Measurements from ENCODE around the gene ATXN1.

ATXN1 gene

GRCh38 chr6:16782278-16782677 is 21.0 kb upstream of the ATXN1 start:
- no peak for DNase-seq

- no peak for DNase-seq
Observed at GRCh38 chr6:16781348-16782169, 20.3 kb upstream of the ATXN1 start.

- no peak for DNase-seq
Observed at GRCh38 chr6:16778521-16778920, 17.3 kb upstream of the ATXN1 start.

GRCh38 chr6:16777794-16778193 is 16.5 kb upstream of the ATXN1 start:
- no peak for DNase-seq

- DNase-seq: no peak
Observed at GRCh38 chr6:16776394-16777017, 15.2 kb upstream of the ATXN1 start.

- no peak for DNase-seq
Observed at GRCh38 chr6:16774437-16774836, 13.2 kb upstream of the ATXN1 start.

- no peak for DNase-seq
Observed at GRCh38 chr6:16773362-16773761, 12.1 kb upstream of the ATXN1 start.

GRCh38 chr6:16770701-16771569 is 9.7 kb upstream of the ATXN1 start:
- peak; percentile 6 for DNase-seq

- DNase-seq: no peak
Observed at GRCh38 chr6:16769986-16770376, 8.7 kb upstream of the ATXN1 start.

GRCh38 chr6:16769131-16769985 is 8.1 kb upstream of the ATXN1 start:
- DNase-seq: no peak

GRCh38 chr6:16768477-16768830 is 7.2 kb upstream of the ATXN1 start:
- DNase-seq: no peak

GRCh38 chr6:16767765-16768476 is 6.7 kb upstream of the ATXN1 start:
- no peak for DNase-seq

- no peak for DNase-seq
Observed at GRCh38 chr6:16766836-16767745, 5.8 kb upstream of the ATXN1 start.

- DNase-seq: no peak
Observed at GRCh38 chr6:16766043-16766536, 4.8 kb upstream of the ATXN1 start.

- DNase-seq: no peak
Observed at GRCh38 chr6:16765235-16765634, 4.0 kb upstream of the ATXN1 start.

GRCh38 chr6:16764188-16764950 is 3.1 kb upstream of the ATXN1 start:
- DNase-seq: no peak

- peak; percentile 7 for DNase-seq
Observed at GRCh38 chr6:16762550-16763477, 1.6 kb upstream of the ATXN1 start.

GRCh38 chr6:16762268-16762549 is 949 bp upstream of the ATXN1 start:
- no peak for DNase-seq

All from SHP77 treated with DMSO at 0.1 percent for 48 hours (cell line).